GM19240 (cell line): ENCODE results near the gene PDIA5.

Experiments used
- DNase-seq: peaks from one replicate; pipeline ENCODE4 v3.0.0; 2011; ENCODE audit warnings: low spot score; ENCODE audit not compliant: insufficient read length

Gene PDIA5

DNA sequence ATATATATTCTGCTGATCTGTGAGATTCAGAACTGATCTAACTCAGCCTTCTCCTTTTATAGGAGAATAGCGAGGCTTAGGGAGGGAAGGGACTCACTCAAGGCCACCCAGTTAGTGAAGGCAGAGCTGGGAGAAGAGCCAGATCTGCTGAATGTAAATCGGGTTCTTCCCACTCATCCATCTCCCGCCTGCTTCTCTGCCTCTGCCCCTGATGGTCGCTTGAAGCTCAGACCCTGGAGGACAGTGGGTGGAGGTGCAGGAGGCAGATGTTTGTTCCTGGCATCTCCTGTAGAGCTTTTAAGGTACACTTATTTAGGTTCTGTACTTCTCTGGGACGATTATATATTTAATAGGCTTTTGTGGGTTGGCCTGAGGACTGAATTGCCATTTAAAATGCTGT is 4.3 kb downstream of the PDIA5 start:
- no peak for DNase-seq

DNA sequence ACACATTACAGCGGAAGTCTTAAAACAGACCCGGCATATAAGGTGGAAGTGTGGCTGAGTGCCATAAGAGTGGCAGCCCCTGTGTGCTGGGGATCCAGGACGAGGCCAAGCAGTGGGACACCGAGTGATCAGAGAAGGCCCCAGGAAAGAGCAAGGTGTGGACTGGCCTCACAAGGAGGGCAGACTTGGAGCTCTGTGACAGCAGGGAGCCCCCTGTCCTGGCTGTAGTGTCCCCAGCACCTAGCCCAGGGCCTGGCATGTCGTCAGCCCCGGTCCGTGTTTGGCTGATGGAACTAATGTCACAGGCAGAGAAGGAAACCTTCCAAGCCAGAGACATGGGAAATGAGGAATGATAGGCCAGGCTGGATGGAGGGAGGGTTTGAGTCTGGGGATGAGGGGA is 4.8 kb downstream of the PDIA5 start:
- DNase-seq: no peak

DNA sequence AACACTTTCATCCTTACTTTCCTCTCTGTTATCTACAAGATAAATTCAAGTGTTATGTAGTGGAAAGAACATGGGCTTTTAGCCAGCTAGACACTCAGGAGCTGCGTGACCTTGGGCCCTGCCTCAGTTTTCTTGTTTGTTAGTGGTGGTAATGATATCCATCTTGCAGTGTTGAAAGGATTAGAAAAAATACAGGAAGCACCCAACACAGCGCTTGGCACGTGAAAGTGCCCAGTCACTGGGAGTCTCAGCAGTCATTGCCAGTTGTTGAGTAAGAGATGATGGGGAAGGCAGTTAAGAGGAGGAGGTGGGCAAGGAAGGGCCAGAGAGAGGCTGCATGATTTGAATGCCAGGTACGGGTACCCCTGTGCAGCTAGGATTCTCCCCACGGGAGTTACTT is 5.3 kb downstream of the PDIA5 start:
- no peak for DNase-seq

DNA sequence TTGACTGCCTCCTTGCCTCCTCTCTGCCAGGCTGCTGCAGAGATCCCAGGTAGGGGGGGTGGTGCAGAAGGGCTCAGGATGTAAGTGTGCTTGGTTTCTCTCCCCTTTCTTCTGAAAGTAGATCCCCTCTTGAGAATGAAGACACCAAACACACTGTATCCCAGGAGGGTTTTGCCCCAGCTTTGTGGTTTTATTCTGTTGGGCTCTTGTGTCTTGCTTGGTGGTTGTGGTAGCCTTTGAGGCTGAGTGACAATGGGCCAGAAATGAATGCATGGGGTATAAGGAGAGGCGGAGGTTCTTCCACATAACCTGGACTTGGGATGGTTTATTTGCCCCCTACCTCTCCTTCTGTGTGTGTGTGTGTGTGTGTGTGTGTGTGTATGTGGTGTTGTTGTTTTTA is 5.7 kb downstream of the PDIA5 start:
- no peak for DNase-seq

DNA sequence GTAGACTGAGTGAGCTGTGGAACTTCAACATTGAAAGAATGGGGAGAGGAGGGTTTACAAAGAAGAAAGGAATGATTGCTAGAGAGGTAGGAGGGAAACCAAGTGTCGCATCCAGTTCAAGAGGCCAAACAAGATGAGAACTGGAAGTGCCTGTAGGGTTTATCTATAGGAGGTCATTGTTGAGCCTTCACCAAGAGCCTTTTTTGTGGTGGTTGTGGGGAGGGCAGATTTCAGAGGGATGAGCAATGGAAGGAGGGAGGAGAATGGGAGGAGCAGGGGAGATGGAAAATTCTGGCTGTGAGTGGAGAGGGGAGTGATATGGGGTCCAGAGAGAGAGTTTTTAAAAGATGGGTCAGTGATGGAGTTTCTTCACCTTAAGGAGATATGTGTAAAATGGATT is 8.5 kb downstream of the PDIA5 start:
- no peak for DNase-seq

DNA sequence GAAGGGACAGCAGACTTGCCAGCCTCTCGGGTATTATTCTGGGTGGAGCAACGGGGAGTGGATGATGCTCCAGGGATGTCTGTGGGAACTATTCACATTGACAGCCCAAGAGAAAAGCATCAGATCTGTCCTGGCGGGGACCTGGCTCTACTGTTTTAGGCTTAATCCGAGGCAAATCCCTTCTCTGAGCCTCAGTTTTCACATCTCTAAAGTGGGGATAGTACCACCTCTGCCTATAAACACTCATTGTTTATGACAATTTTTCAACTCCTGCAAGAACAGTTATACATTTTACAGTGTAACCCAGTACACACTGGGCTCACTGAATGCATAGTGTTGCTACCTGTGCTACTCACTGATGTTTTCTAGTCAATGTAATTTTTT is 9.3 kb downstream of the PDIA5 start:
- DNase-seq: no peak

DNA sequence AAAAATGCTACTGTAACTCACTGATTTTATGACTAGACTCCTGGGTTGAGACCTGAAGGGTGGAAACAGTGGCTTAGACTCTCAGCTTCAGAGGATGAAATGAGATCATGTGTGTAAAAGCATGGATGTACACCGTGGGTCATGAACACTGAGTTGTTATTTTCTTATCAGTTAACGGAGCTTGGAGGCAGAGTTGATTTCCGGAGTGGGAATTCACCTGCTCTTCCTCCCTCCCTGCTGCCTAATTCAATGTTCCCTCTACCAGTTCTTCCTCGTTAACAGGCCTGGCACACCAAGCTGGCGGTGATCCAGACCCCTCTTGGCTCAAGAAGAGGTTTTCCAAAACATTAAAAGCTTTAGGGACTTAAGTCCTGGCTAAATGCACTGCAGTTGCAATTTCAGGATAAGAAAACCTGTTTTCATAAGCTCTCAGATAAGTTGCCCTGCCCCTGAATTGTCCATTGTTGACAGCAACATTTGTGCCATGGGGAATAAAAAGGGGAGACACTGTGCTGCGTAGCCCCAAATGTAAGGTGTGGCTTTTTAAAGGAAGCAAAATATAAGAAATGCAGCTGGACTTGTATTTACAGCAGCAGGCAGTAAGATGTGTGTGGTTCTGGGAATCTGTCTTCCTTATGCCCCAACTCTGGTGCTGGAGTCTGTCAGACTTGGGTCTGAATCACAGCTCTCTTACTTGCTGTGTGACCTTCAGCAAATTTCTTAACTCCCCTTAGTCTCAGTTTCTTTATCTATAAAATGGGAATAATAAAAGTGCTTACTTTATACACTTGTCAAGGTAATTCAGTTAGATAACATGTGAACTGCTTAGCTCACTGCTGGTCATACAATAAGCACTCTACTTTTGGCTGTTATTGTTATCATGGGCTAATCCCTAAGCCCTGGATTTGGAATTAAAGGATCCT is 9.9 kb downstream of the PDIA5 start:
- no peak for DNase-seq

DNA sequence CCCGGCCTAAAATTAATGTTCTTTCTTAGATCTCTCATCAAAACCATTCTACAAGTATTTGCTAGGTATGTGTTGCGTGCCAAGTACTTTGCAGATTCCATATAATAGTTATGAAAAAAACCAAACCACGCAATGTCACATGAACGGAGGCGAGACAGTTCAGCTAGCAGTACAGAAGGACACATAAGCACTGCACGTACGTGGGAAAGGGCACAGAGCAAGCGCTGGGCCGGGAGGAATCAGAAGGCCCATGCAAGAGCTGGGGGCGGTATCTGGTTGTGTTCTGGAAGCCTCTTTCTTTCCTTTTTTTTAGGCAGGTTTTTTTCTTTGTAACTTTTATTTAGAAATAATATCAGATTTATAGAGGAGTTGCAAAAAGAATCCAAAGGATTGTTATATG is 11.3 kb downstream of the PDIA5 start:
- no peak for DNase-seq

DNA sequence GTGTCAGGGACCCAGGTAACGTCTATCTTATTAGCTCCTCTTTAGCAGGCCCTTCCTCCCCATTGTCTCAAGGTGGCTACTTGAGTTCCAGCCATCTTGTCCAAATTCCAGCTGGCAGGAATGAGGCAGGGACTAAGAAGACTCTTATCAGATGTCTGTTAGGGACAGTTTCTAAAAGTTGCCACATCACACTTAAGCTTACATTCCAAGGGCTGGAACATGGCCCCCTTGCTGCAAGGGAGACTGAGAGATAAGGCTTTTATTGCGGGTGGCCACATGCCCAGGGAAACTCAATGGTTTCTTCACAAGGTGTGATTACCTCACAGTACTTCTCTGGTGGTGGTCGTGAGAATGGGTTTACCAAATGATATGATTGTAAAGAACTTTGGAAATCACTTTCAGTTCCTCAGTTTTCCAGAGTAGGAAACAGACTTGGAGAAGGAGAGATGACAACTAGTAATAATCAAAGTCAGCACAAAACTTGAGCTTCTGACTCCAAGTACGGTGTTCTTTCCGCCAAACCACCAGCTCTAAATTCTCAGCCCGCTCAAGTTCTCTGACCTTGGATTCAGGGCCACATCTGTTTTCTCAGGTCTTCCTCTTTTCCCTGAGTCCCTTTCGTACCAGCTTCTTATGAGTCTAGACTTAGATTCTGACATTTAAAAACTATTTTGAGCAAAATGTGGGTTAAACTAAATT is 14.2 kb downstream of the PDIA5 start:
- no peak for DNase-seq

DNA sequence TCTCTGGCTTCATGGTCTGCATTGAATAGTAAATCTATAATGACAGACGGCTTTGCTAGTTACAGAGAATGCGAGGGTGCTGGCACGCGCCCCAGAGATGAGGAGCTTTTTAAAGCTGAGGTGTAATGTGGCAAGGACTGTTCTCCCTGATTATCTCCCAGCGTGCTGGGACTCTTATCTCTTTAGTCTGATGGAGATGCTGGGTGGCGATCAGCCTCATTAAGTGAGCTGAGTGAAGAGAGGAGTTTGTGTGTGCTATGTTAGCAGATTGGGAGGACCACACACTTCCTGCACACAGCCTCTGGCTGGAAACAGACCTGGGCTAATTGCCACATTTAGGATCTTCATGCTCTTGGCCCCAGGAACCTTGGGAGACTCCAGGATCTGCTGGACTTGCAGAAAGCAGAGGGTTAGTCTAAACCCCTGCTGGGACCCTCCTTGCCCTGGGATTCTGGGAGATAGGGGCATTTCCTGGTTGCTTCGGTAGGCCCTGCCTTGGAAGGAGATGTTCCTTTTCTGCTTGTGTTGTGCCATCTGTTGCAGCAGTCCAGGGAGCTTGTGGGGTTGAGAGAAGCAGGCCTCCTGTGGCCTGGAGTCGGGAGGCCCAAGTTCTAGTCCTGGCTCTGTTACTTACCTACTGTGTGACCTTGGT is 15.0 kb downstream of the PDIA5 start:
- no peak for DNase-seq

DNA sequence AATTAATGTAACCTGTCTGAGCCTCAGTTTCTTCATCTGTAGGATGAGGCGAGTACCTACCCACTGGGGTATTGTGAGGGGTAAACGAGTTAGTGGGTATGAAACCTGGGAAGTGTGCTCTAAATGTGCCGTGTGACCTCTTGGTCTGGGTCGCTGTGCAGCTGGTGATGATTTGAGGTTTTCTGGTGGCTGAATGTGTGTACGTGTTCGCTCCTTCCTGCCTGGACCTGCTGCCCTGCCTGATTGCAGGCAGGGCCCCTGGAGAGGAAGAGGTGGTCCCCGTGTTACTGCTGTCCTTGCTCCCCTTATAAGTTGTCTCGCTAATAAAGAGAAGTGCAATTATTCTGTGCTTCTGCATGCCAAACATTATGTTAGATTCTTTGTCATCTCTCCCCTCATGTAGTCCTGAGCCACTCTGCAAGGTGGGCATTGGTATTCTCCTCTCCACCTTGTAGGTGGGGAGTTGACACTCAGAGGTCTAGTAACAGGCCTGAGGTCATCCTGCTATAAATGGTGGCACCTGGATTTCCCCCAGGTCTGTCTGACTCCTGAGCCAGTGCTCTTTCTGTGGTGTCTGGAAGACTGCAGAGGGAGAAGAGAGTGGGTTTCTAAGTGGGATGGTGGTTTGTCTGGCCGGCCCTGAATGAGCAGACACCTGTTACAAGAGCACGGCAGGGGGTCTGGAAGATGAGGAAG is 15.7 kb downstream of the PDIA5 start:
- DNase-seq: no peak

DNA sequence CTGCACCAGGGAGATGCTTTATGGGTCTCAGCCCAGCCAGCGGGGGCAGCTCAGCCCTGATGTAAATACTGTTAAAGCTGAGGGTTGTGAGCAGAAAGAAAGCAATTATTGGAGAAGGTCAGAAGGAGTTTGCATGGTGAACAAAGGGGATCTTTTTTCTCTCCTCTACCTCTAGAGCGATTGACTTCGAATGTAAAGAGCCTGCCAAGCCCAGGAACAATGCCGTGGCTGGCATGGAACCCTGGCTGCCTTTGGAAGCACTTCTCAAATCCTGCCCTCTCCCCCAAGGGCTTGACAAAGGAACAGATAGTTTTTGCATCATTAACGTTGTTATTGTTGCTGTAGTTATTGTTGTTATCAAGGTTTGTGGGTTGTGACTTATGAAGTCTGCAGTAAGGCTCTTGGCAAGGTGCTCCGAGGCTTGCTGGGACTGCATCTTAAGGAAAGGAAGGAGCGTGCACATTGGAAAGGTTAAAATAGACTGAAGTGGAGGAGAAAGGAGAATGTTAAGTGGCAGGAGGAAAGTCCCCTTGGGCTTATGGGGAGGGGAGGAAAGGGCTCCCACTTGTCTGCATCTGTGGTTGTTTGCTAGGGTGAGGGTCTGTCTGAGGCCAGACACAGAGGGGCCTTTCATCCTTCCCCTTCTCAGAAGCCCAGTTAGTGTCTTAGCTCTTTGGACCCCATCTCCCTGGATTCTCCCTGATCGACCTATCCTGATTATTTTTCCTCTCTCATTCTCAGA is 16.7 kb downstream of the PDIA5 start:
- DNase-seq: no peak

DNA sequence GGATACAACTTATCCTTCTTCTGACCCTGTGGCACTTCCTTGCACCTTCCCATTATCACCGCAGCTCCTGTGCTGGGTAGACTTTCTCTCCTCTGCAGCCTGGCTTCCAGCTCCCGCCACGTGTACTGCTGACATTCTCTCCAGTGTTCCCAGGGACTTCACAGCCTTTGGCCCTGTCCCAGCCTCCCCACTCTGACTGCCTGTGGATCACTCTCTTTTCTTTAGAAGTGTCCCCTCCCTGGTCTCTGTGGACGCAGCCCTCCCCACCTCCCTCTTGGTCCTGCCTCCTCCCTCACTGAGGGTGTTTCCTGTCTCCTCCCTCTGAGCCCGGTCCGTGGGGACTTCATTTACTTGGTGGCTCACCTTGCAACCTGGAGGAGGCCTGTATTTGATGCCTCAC is 17.4 kb downstream of the PDIA5 start:
- no peak for DNase-seq

DNA sequence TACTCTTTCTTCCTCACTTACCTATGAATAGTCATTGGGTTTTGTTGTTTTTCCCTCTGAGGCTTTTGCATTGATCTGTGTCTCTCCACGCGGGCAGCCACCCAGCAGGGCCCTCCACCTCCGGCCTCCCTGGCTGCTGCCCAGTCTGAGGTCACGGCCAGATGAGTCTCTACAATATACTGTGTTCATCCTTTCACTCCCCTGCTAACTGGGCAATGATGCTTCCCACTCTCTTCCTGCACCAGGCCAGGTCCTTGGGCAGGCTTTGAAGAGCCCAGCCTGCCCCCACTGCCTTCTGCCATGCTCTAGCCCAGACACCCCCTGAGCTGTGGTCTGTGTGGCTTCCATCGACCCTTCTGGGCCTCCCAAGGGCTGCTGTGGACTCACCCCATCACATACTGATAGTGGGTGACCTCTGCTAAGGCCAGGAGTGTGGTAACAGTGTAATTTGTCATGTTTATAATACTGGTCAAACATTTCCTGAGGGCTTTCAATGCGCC is 18.0 kb downstream of the PDIA5 start:
- DNase-seq: no peak

DNA sequence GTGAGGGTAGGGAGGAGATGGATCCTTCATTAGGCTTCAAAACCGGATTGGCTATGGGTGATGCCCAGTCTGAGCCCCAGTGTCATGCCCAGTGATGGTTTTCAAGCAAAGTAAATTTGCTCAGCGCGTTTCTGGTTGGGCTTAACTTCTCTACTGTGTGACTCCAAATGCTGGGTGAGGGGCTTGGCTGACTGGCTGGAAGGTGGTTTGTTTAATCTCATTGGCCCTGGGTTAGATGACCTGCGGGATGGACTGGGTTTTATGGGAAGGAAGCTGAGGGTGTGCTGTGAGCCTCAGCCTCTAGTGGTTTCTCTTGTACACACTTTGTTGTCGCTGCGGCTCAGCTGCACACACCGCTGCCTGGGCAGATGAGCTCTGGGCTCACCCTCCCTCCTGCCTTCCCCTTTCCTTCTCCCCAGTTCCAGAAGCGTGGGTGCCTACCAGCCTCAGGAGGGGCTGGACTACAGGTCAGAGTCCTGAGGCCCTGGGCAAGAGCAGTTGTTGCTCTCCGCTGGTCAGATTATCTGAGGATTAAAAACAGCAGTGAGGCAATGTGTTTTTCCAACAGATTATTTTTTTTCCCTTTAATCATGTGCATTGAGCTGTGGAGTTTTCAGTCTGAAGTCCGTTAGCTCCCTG is 18.6 kb downstream of the PDIA5 start:
- DNase-seq: no peak

DNA sequence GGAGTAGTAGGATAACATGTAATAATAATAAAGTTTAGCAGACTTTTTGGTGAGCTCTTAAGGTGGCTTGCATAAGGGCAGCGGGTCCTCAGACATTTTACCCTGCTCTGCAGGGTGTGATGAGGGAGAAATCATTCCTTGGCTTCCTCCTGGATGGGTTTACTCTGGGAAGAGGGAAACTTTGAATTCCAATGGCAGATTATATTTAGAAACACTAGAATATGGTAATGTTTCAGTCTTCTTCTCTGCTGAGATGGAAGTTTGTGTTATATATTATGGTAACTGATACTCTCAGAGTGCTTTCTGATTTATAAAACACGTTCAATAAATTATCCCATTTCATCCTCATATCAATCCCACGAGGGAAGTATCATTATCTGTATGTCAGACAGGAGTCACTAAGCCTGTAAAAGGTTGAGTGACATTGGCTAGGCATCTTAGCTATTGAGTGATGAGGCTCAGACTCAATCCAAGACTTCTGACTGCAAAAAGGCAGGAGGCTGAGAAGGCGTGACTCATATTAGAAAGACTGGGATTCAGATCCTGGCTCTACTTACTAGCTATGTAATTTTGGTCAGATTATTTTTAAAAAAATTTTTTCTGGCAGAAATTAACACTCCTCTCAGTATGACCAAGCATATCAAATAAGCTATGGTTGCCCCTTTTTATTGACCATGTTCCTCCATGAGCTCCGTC is 19.3 kb downstream of the PDIA5 start:
- no peak for DNase-seq

DNA sequence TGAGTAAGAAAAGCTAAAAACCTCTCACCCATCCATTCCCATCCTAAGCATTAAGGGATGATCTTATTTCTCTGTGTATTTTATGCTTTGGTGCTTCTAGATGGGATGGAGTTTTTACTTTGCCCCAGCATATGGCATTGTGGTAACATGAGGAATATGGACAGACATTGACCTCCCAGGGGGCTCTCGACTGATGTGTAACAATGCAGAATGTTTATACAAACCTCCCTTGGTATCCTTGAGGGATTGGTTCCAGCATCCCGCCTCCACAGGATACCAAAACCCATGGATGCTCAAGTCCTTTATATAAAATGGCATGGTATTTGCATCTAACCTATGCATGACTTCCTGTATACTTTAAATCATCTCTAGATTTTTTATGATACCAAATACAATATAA is 21.6 kb downstream of the PDIA5 start:
- DNase-seq: no peak

DNA sequence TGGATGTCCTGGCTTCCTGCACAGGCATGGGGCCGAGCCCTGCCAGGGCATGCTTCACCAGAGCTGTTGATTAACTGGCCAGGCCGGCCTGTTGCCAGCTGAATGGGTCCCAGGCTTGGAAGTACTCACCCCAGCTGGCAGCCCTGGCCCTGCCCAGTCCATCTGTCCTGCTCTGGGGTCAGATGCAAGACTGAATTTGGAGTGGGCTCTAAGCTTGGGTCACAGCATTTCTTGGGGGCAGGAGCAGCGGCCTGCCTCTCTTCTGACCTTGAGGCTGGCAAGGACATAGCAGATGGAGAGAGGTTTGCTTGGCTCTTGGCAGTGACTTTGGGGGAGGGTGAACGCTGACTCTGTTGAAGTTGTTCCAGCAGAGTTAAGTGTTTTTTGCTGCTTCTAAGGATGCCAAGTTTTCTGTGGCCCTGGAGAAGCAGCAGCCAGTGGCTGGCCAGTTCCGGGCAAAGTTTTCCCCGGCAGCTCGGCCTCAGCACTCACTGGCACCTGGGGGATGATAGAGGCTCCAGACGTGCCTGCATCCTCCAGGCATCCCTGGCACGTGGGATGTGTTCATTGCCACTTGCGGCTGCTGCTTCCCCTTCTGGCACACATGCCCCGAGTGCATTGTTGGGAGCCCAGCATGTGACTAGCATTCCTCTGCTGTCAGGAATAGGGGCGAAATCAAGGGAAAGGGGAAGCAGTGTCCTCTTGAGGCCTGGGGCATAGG is 22.9 kb downstream of the PDIA5 start:
- DNase-seq: no peak
